GM21423 (cell line): Measurements from ENCODE around the gene ZBTB20.
A peak's percentile ranks its signal among the peaks of the same experiment; 100 is the strongest.

Experiments
- ATAC-seq: cut with Tn5 transposase; IDR thresholded peaks from one replicate; pipeline ENCODE4 v1.9.1; 2021; ENCODE audit warnings: mild to moderate bottlenecking, moderate library complexity; ENCODE audit not compliant: unreplicated experiment

ZBTB20 gene

GRCh38 chr3:114941626-114942309, 205.3 kb downstream of the ZBTB20 start:
- no peak for ATAC-seq

DNA sequence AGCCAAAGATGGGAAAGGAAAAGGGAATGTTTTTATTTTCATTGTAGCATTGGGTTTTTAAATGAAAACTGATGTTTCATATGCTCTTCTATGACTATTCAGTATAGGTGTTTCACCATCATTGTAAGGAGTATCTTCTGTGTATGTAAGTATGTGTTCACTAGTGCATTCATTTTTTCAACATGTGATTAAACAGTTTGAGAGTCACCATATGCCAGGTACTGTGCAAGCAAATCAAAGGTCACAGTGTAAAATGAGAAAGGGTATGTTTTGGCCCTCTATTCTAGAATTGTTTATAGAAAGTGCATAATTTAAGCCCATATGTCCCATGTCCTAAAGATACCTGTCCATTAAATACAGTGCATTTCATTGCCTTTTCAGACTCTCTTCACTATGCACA, 207.2 kb downstream of the ZBTB20 start:
- no peak for ATAC-seq

DNA sequence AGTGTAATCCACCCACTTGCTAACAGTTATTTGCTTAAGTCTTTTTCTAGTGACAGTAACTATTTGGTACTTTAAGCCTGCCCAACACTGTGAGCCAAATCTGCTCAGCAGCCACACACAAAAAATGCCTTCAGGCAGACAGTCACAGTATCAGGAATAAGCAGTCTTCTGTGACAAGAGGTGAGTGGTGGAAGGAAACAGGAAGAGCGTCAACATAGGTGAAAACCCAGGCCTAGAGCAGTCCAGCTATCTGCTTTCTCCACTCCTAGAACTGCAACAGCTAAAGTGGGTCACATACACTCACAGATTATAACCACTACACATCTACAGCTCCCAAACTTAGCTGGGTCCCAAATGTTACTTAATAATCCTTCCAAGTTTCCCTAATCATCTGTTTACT, 213.7 kb downstream of the ZBTB20 start:
- ATAC-seq: no peak

GRCh38 chr3:114929971-114930732, 216.9 kb downstream of the ZBTB20 start:
- ATAC-seq: no peak

- ATAC-seq: no peak
These were observed 218.0 kb downstream of the ZBTB20 start for GRCh38 chr3:114928989-114929640.

GRCh38 chr3:114904633-114905032, 242.5 kb downstream of the ZBTB20 start:
- ATAC-seq: peak; percentile 37

- ATAC-seq: peak; percentile 17
These were observed 243.9 kb downstream of the ZBTB20 start for GRCh38 chr3:114903213-114903612.

- ATAC-seq: peak; percentile 43
These were observed 244.4 kb downstream of the ZBTB20 start for GRCh38 chr3:114902691-114903101.

DNA sequence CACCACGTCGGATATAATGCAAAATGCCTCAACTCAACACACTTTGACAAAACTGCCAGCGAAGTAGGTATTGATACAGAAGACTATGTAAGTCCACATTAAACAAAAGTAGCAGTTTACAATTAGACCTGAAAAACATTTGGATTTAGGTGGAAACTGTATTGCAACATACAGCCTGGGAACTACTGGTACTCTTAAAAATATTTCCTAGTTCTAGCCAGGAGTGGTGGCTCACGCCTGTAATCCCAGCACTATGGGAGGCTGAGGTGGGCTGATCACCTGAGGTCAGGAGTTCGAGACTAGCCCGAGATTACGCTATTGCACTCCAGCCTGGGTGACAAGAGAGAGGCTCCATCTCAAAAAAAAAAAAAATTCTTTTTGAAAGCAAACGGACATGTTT, 246.2 kb downstream of the ZBTB20 start:
- no peak for ATAC-seq

GRCh38 chr3:114899186-114899931, 247.7 kb downstream of the ZBTB20 start:
- no peak for ATAC-seq

GRCh38 chr3:114896978-114897377, 250.1 kb downstream of the ZBTB20 start:
- ATAC-seq: no peak

DNA sequence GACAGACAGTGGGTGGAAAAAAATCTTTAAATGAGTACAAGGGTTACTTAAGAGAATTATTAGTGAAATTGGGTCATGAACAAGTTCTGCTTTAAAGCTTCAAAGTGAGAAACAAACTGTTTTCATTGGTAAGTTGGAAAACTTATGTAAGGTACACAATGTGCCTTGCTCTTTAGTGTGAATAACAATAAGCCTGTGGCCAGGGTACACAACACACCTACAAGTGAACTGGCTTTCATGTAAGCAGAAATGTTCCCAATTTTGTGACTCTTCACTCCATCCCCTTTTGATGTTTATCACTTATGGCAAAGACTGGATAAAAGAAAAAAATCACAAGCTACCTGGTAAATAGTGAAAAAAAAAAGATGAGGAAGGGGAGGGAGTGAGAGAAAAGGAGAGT, 253.7 kb downstream of the ZBTB20 start:
- no peak for ATAC-seq

DNA sequence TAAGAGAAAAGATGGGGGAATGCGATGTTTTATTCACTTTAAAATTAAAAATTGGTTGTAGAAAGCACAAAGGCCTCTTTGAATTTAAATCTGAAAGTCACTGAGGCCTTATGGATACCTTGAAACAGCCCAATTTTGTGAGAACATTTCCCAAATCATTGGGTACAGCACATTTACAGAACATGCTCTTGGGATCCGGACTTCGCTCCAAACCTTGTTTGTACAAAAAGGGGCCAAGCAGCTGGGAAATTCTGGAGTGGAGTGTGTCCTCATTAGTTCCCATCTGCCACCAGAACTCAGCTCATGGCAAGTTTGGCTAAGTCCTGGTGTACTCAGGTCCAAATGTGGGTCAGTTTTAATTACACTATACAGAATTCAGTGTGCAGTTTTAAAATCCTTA, 254.2 kb downstream of the ZBTB20 start:
- ATAC-seq: no peak

DNA sequence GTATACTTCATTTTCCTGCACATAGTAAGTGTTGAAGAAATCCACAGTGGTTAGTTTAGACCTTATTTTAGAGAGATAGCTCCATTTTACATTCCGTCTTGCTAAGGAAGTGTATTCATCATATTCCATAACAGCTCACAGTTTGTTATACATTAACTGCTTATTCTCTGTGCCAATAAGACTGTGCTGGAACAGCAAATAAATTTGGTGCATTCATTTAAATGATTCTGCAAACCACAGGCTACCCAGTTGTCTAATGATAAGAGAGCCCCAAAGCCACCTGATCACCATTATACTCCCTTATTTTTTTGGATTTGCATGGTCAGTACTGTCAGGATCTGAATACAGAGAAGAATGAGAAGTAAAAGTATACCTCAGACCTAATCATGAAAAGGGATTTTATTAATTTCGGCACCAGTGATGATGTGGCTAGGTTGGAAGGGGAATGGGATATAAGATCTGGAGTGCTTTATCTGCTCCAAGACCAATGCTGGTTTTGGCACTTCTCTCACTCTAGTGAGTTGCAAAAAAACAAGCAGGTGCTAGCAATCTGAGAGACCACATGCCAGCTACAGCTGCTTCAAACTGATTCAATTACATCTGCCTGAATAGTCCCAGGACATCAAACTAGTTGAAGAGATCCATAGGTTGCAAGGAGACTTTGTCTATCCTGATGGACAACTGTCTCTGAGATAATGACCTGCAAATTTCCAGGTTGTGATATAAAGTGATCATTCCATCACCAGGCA, 254.8 kb downstream of the ZBTB20 start:
- no peak for ATAC-seq

GRCh38 chr3:114887806-114888205, 259.3 kb downstream of the ZBTB20 start:
- no peak for ATAC-seq

DNA sequence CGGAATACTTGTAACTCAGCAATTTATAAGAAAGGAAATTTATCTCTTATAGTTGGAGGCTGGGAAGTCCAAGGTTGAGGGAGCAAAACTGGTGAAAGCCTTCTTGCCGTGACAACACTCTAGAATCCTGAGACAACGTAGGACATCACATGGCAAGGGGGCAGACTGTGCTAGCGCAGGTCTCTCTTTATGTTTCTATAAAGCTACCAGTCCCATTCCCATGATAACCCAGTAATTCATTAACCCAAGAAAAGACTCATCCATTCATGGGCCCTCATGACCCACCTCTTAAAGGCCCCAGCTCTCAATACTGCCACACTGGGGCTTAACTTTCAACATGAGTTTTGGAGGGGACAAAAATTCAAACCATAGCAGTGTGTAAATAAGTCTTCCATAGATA, 260.2 kb downstream of the ZBTB20 start:
- no peak for ATAC-seq

DNA sequence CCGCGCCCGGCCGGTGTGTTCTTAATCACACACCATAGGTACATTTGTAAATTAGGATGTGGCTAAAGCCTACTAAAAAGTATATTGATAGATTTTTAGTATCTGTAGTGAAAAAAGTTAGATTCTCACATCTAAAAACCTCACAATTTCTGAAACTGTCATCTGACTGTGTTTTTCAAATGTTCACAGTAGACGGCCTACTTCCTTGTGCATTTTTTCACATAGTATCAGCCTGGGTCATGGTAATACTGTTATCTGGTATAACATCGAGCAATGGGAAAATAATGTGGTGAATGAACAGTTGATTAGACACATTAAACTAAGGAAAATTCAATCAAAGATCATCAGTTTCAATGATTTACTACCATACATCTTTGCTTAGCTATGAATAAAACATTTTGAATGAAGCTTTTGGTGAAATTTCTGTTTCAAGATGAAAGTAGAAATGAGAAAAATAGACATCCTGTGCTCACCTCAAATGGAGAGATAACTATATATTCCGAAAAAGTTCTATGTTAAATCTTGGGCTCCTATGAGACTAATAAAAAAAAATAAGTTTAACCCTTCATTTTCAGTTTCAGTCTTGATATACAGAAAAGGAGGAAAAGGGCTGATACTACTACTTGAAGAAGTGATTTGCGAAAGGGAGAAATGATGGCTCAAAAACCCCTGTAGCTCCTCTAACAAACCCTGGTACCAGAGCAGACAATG, 262.7 kb downstream of the ZBTB20 start:
- ATAC-seq: no peak

GRCh38 chr3:114880078-114880477, 267.0 kb downstream of the ZBTB20 start:
- ATAC-seq: no peak

GRCh38 chr3:114879059-114880031, 267.7 kb downstream of the ZBTB20 start:
- ATAC-seq: peak; percentile 75
